AG04449 (cell line): ENCODE results near the gene CORO2B.

Experiments used
- CTCF ChIA-PET: fragments of 350-600 bp; formaldehyde crosslinking; extraction: SDS; loops from one replicate; lab custom pipeline; 2021; ENCODE audit warnings: antibody characterized with exemption; lab: Yijun Ruan, JAX
- POLR2A ChIA-PET: fragments of 400-600, 350-600 bp; formaldehyde crosslinking; extraction: SDS; loops from one replicate; lab custom pipeline; 2020; ENCODE audit warnings: antibody characterized with exemption, inconsistent platforms; lab: Yijun Ruan, JAX
- DNase-seq: peaks from one replicate; pipeline ENCODE4 v3.0.0-alpha.2; 2010; ENCODE audit warnings: low read depth, low spot score
- H3K4me3 ChIP-seq: 2 replicates; pipeline ENCODE4 v1.5.1; 2011; ENCODE audit warnings: low read depth, mild to moderate bottlenecking, control low read depth, low read length
- CTCF ChIP-seq: IDR thresholded peaks from one replicate; pipeline ENCODE4 v1.5.1; 2011; ENCODE audit warnings: mild to moderate bottlenecking, moderate library complexity, low read length, control low read depth, inconsistent platforms; ENCODE audit not compliant: insufficient read depth; ENCODE audit errors: missing control alignments

The CORO2B gene

GRCh38 chr15:68666120-68666811 is 87.5 kb downstream of the CORO2B start:
- ChIA-PET POLR2A (no interaction called here), CTCF (interaction anchor here (0.7 to 17.3 kb wide), 10 partner anchors 7 to 210 kb away, joined by 3 to 199 read pairs (median 4); no protein-coding TSS in a partner anchor)
- H3K4me3 ChIP-seq, result no peak overlapping the region
- TF ChIP-seq CTCF, result no peak
- DNase-seq, result no peak

GRCh38 chr15:68666812-68667450 is 88.1 kb downstream of the CORO2B start:
- H3K4me3 ChIP-seq, result no peak overlapping the region
- TF ChIP-seq CTCF, result no peak
- no peak for DNase-seq
- ChIA-PET POLR2A (no interaction called here), CTCF (interaction anchor here (1.2 to 7.8 kb wide), 3 partner anchors 15 to 112 kb away, joined by 7 to 65 read pairs (median 12); no protein-coding TSS in a partner anchor)

- no peak for DNase-seq
- POLR2A ChIA-PET, result no interaction called here
- CTCF ChIA-PET, result interaction anchor here (1.2 to 14.6 kb wide), 3 partner anchors 17 to 113 kb away, joined by 7 to 408 read pairs (median 65); no protein-coding TSS in a partner anchor
- no peak for TF ChIP-seq CTCF
- no peak overlapping the region for H3K4me3 ChIP-seq
These were observed 89.2 kb downstream of the CORO2B start for GRCh38 chr15:68667800-68668625.

- no peak overlapping the region for H3K4me3 ChIP-seq
- ChIA-PET POLR2A (no interaction called here), CTCF (interaction anchor here (1.5 to 14.6 kb wide), 6 partner anchors 11 to 198 kb away, joined by 3 to 408 read pairs (median 132); no protein-coding TSS in a partner anchor)
- TF ChIP-seq CTCF, result no peak
- no peak for DNase-seq
These were observed 90.3 kb downstream of the CORO2B start for GRCh38 chr15:68668926-68669600.

- DNase-seq, result no peak
- TF ChIP-seq CTCF, result no peak
- POLR2A ChIA-PET, result no interaction called here
- no peak overlapping the region for H3K4me3 ChIP-seq
- CTCF ChIA-PET, result interaction anchor here (0.6 to 14.6 kb wide), 17 partner anchors 13 to 424 kb away, joined by 3 to 408 read pairs (median 8); partner anchors contain the start of gene CORO2B
These were observed 93.5 kb downstream of the CORO2B start for GRCh38 chr15:68672251-68672650.
